Tibial artery (tissue), 4 donors: ENCODE data around the gene TMPO.

Experiments used
- DNase-seq, 2 donors: peaks; one replicate each; pipeline ENCODE4 v3.0.0-alpha.2; 2019
- H3K27ac ChIP-seq, 2 donors: fragments of 200-600 bp; sonication (generic) in 1 of 2; 1 replicate in 1 of 2; 2 replicates in 1 of 2; pipeline ENCODE4 v1.5.1; 2018 to 2019; ENCODE audit warnings: mild to moderate bottlenecking in 1 of 2
- H3K27me3 ChIP-seq, 2 donors: fragments of 200-600 bp; sonication (generic) in 1 of 2; one replicate each; pipeline versions ENCODE4 v1.5.1 to v1.6.0; 2016 to 2019
- H3K36me3 ChIP-seq, 3 donors: fragments of 200-600 bp; sonication (generic) in 2 of 3; one replicate each; pipeline ENCODE4 v1.5.1; 2016 to 2019; ENCODE audit warnings: mild to moderate bottlenecking in 2 of 3
- H3K4me1 ChIP-seq, 4 donors: fragments of 200-600 bp; sonication (generic) in 2 of 4; 1 replicate in 3 of 4; 2 replicates in 1 of 4; pipeline ENCODE4 v1.5.1; 2016 to 2019
- H3K4me3 ChIP-seq, 2 donors: fragments of 200-600 bp; sonication (generic) in 1 of 2; 1 replicate in 1 of 2; 2 replicates in 1 of 2; pipeline ENCODE4 v1.5.1; 2018 to 2019; ENCODE audit warnings: mild to moderate bottlenecking in 2 of 2
- H3K9me3 ChIP-seq, 3 donors: fragments of 200-600 bp; sonication (generic) in 1 of 3; one replicate each; pipeline ENCODE4 v1.5.1; 2016 to 2019
- CTCF ChIP-seq, 2 experiments: fragments of 200-600 bp in 1 of 2; fragments of 450-650 bp in 1 of 2; IDR thresholded peaks; one replicate each; pipeline ENCODE4 v1.5.1; 2017 to 2019; ENCODE audit warnings: antibody characterized with exemption in 2 of 2, mild to moderate bottlenecking in 1 of 2, moderate library complexity in 1 of 2
- intact Hi-C: fragments of 100-400 bp; cut with DNase I; formaldehyde crosslinking; loops from one replicate; pipeline ENCODE4 v1.15.0; 2023; ENCODE audit warnings: low total_unique reads

TMPO gene

GRCh38 chr12:98578821-98579220 is 63.4 kb downstream of the TMPO start:
- no peak overlapping the region for H3K4me3 ChIP-seq
- H3K36me3 ChIP-seq, result no peaks in the 10 kb centered on the region
- DNase-seq, result no peak
- H3K27me3 ChIP-seq, result no peaks in the 10 kb centered on the region
- no peak for TF ChIP-seq CTCF (IDR thresholded peaks at IDR 0.05)
- H3K27ac ChIP-seq, result no peak overlapping the region
- no peaks in the 10 kb centered on the region for H3K4me1 ChIP-seq
- intact Hi-C loops, result no loop called here
- H3K9me3 ChIP-seq, result no peaks in the 10 kb centered on the region

GRCh38 chr12:98579347-98579746 is 64.0 kb downstream of the TMPO start:
- H3K4me1 ChIP-seq, result no peaks in the 10 kb centered on the region
- H3K36me3 ChIP-seq, result no peaks in the 10 kb centered on the region
- no peaks in the 10 kb centered on the region for H3K9me3 ChIP-seq
- no peaks in the 10 kb centered on the region for H3K27me3 ChIP-seq
- intact Hi-C loops, result no loop called here
- TF ChIP-seq CTCF (IDR thresholded peaks at IDR 0.05), result no peak
- no peak overlapping the region for H3K27ac ChIP-seq
- no peak overlapping the region for H3K4me3 ChIP-seq
- no peak for DNase-seq

- Histone ChIP-seq H3K36me3 (no peaks in the 10 kb centered on the region), H3K9me3 (no peaks in the 10 kb centered on the region), H3K27ac (no peak overlapping the region), H3K4me1 (no peaks in the 10 kb centered on the region), H3K4me3 (no peak overlapping the region), H3K27me3 (no peaks in the 10 kb centered on the region)
- TF ChIP-seq CTCF (IDR thresholded peaks at IDR 0.05), result no peak
- intact Hi-C loops, result no loop called here
- no peak for DNase-seq
These were observed 64.4 kb downstream of the TMPO start for GRCh38 chr12:98579835-98580234.

GRCh38 chr12:98580695-98581094 is 65.3 kb downstream of the TMPO start:
- DNase-seq, result no peak
- no peak for TF ChIP-seq CTCF (IDR thresholded peaks at IDR 0.05)
- Histone ChIP-seq H3K27me3 (no peaks in the 10 kb centered on the region), H3K36me3 (no peaks in the 10 kb centered on the region), H3K4me3 (no peak overlapping the region), H3K4me1 (no peaks in the 10 kb centered on the region), H3K9me3 (no peaks in the 10 kb centered on the region), H3K27ac (no peak overlapping the region)
- intact Hi-C loops, result no loop called here

- no peak for DNase-seq
- H3K27ac ChIP-seq, result no peak overlapping the region
- H3K36me3 ChIP-seq, result no peaks in the 10 kb centered on the region
These were observed 65.7 kb downstream of the TMPO start for GRCh38 chr12:98581101-98581500.

More at GRCh38 chr12:98581101-98581500, 65.7 kb downstream of the TMPO start:
- Histone ChIP-seq H3K27me3 (no peaks in the 10 kb centered on the region), H3K4me1 (no peaks in the 10 kb centered on the region), H3K4me3 (no peak overlapping the region), H3K9me3 (no peaks in the 10 kb centered on the region)
- intact Hi-C loops, result no loop called here
- no peak for TF ChIP-seq CTCF (IDR thresholded peaks at IDR 0.05)
